BLaER1 (cell line): ENCODE results near the gene IL31RA.

ENCODE experiments used
- H3K27ac ChIP-seq: shearing (Covaris generic); formaldehyde crosslinking; 2 replicates; pipeline ENCODE4 v1.8.1; 2022
- H3K27me3 ChIP-seq: shearing (Covaris generic); formaldehyde crosslinking; 2 replicates; pipeline ENCODE4 v1.8.1; 2022
- H3K36me3 ChIP-seq: shearing (Covaris generic); formaldehyde crosslinking; 2 replicates; pipeline ENCODE4 v1.8.1; 2022
- H3K4me1 ChIP-seq: shearing (Covaris generic); formaldehyde crosslinking; 2 replicates; pipeline ENCODE4 v1.8.1; 2022
- H3K4me2 ChIP-seq: shearing (Covaris generic); formaldehyde crosslinking; 2 replicates; pipeline ENCODE4 v1.8.1; 2022
- H3K4me3 ChIP-seq: shearing (Covaris generic); formaldehyde crosslinking; 2 replicates; pipeline ENCODE4 v1.8.1; 2022
- H3K9ac ChIP-seq: shearing (Covaris generic); formaldehyde crosslinking; 2 replicates; pipeline ENCODE4 v1.8.1; 2022
- H3K9me3 ChIP-seq: shearing (Covaris generic); formaldehyde crosslinking; 2 replicates; pipeline ENCODE4 v1.8.1; 2022
- H4K20me1 ChIP-seq: shearing (Covaris generic); formaldehyde crosslinking; 2 replicates; pipeline ENCODE4 v1.8.1; 2022
- Cebpa-rat ChIP-seq: shearing (Covaris generic); IDR thresholded peaks from 2 replicates; pipeline ENCODE4 v1.8.1; 2022

Gene IL31RA

DNA sequence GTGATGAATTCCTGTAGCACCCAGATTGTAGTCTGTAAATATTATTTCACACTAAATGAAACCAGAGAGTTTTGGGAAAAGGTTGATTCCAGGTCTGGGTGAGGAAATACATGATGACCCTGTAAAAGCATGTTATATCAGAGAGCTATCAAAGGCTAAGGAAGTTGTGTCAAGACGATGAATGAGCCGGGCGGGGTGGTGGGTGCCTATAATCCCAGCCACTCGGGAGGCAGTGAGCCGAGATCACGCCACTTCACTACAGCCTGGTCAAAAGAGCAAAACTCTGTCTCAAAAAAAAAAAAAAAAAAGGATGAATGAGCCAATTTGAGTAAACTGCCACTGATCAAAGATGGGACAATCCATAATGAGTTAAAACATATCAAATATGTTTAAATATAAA, 114.4 kb downstream of the IL31RA start:
- H3K27ac ChIP-seq, result no peak overlapping the region
- H3K9ac ChIP-seq, result no peak overlapping the region
- H3K4me2 ChIP-seq, result no peak overlapping the region
- H3K4me1 ChIP-seq, result no peaks in the 10 kb centered on the region
- TF ChIP-seq Cebpa-rat, result no peak
- H4K20me1 ChIP-seq, result no peaks in the 10 kb centered on the region
- no peaks in the 10 kb centered on the region for H3K9me3 ChIP-seq
- no peak overlapping the region for H3K4me3 ChIP-seq
- no peaks in the 10 kb centered on the region for H3K27me3 ChIP-seq
- H3K36me3 ChIP-seq, result peaks cover 55% of the 10 kb centered on the region

DNA sequence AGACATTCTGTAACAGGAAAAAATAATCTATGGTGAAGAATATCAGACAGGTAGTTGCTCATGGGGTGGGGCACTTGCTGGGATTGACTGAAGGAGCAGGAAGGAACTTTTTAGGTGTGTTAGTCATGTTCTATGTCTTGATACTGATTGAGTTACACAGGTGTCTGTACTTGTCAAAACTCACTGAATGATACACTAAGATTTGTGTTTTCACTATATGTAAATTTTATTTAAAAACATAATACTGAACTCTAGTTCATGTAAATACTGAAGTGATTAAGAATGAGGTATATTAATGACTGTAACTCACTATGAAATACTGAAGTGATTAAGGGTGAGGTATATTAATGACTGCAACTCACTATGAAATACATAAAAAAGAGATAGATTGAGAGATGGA, 115.1 kb downstream of the IL31RA start:
- Histone ChIP-seq H3K9ac (no peak overlapping the region), H4K20me1 (no peaks in the 10 kb centered on the region; the same call in 1 of the 2 replicates), H3K27me3 (no peaks in the 10 kb centered on the region), H3K27ac (no peak overlapping the region), H3K9me3 (no peaks in the 10 kb centered on the region), H3K4me1 (no peaks in the 10 kb centered on the region), H3K4me3 (no peak overlapping the region), H3K4me2 (no peak overlapping the region), H3K36me3 (peaks cover 54% of the 10 kb centered on the region)
- no peak for TF ChIP-seq Cebpa-rat

DNA sequence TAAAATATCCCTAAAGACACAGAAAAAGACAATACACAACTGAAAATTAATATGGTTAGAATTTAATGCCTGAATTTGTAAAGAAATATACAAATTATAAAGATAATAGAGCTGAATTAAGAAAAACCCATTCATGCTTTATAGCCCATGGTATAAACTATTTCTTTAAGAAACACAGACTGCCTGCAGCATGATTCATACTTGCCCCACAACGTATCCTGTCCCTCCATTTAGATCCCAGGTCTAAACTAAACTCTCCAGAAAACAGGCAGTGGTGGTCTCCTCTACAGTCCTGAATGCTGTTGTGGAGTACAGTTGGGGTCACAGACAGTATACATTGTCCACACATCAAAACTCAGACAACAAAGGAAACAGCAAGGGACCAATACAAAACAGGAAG, 118.8 kb downstream of the IL31RA start:
- Histone ChIP-seq H3K36me3 (peaks cover 67% of the 10 kb centered on the region), H3K27ac (no peak overlapping the region), H3K4me1 (no peaks in the 10 kb centered on the region), H4K20me1 (no peaks in the 10 kb centered on the region; the same call in 1 of the 2 replicates), H3K4me2 (no peak overlapping the region), H3K9ac (no peak overlapping the region), H3K4me3 (no peak overlapping the region), H3K27me3 (no peaks in the 10 kb centered on the region), H3K9me3 (no peaks in the 10 kb centered on the region; the same call in 1 of the 2 replicates)
- TF ChIP-seq Cebpa-rat, result no peak
